Measurements from ENCODE around the gene SUPV3L1. TPM values are rescaled to one million over a fixed set of nuclear protein-coding genes. Genes with fewer than 3 reads are reported as not detected.

The SUPV3L1 gene
- total and polyA plus RNA-seq, 9 of the 15 experiments (the other 6 are each of a cell fraction or from before 2014, with no cell fraction given) = 45.2 to 156 (median 92.6) TPM

GRCh38 chr10:69146759-69147158 lies 33.3 kb upstream of the SUPV3L1 start (continued):
- TF ChIP-seq ZBTB9 (CRISPR knock-in tag; IDR thresholded peaks at IDR 0.05) (no peak), MYC (IDR thresholded peaks at IDR 0.05; ENCODE audit: low read depth, low read length) (no peak), MYC (CRISPR knock-in tag; IDR thresholded peaks at IDR 0.05; ENCODE audit: borderline replicate concordance, low read depth) (no peak), E4F1 (CRISPR knock-in tag; IDR thresholded peaks at IDR 0.05; ENCODE audit: borderline replicate concordance) (no peak), ZBTB33 (CRISPR knock-in tag; IDR thresholded peaks at IDR 0.05) (no peak), ARID1B (IDR thresholded peaks at IDR 0.05) (peak; percentile 34; the same call in 1 of the 2 replicates), POLR3G (IDR thresholded peaks at IDR 0.05; ENCODE audit: extremely low read depth, insufficient read length, insufficient replicate concordance) (no peak)

Measured in K562 (cell line).